Hippocampal formation (tissue), 2 donors: ENCODE results near the gene CCNG2.

Experiments
- DNase-seq, 2 donors: peaks; one replicate each; lab custom pipeline; 2025; lab: John Stamatoyannopoulos, UW

Gene CCNG2

DNA sequence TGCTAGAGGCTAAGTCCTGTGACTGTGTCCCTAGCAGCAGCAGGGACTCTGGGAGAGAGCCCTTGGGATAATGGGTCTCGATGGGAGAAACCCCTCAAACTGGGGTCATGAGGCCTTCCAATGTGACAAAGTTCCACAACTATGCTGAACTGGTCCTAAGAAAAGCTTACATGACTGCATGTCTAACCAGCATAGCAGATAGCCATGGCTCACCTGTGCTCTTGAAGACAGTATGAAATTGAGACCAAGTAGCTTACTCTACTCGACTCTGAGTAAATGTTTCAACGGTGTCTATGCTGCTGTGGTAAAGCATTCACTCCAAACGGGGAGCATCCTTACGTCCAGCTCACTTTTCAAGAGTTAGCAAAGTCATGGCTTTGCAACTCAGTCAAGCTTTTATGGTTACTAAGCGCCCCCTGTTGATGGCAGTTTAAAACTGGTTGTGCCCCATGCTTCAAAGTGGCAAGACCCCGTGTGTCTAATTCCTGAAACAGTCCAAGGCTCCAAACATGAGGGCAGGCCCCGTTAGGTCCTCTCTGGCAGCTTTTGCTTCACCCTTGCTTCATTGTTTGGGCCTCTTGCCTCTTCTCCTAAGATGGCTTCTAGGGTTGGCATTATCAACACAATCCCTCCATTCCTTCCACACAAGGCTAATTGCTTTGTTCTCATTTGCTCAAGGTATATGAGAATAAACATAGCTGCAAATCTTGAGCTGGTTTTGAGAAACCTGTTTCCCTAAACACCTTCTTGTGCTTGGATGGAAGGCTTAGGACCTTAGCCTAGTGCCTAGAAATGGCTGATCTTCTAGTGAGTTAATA lies 46.6 kb downstream of the CCNG2 start:
- DNase-seq = peak; percentile 48 to 53

DNA sequence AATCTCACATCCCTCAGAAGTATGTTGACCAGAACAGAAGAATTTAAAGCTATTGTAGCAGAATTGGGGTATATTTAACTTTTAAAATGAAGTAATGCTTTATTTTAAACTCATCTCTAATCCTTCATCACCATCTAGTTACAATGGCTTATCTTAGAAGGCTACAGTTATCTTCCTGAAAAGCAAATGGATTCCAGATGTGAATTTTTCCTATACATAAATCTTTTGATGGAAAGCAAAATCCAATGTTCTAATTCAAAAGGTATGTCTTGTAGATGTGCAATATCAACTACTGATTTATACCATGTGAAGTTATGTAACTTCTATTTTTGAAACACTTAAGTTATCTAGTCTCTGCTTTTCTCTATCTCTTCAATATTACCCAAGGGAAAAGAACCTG lies 47.6 kb downstream of the CCNG2 start:
- no peak for DNase-seq

GRCh38 chr4:77209012-77209411 lies 52.0 kb downstream of the CCNG2 start:
- DNase-seq = no peak

- DNase-seq = no peak
Observed at GRCh38 chr4:77209936-77210335, 52.9 kb downstream of the CCNG2 start.

DNA sequence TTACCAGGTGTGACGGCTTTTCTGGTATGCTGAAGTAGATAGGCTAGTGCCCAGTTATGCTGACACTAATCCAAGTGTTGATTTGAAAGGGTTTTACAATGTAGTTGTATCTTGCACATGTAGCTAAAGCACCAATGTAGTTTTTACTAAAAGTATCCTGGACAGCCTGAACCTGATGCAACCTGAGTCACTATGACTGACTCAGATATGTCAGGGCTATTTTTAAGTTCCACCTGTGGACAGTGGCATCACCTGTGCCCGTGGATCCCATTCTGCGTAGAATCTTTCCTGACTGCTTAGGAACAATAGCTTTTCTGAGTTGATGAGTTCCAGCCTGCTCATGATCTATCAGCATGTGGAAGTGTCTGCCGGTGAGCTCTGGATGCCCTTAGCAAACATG lies 58.1 kb downstream of the CCNG2 start:
- DNase-seq = no peak

DNA sequence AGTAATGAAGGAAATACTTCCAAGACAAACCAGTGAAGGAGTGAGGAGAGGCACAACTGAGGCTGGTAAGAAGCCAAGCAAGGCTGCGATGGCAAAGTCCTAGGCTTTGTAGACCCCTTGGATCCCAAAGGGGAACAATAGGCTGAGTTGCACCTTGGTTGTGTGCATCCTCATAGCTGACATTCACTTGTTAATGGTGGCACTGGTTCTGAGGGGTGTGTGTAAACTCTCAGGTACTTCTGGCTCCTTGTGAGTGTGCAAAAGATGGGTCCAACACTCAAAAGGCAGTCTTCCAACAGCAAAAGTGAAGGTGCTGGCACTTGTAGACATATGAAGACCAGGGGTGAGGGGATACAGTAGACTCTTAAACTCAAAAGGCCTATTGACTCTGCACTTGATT lies 60.5 kb downstream of the CCNG2 start:
- no peak for DNase-seq

DNA sequence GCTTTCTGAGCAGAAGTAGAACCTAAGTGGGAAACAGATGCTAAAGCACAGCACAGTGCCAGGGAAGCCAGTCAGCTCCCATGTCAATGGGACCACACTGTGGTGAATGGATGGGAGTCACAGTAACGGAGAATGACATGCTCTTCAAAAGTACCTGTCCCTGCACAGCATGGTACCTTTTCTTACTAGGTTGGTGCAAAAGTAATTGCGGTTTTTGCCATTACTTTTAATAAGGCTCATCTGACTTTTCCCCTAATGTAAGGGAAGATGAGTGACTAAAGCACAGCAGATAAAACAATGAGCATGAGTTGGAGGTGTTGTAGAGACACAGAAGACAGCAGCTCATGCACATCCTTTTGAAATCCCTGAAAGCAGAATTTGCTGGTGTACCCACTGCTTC lies 62.3 kb downstream of the CCNG2 start:
- no peak for DNase-seq
